MV-4-11 (cell line): ENCODE data around the gene ETFB.
A peak's percentile ranks its signal among the peaks of the same experiment; 100 is the strongest.

ENCODE experiments used
- DNase-seq: peaks from one replicate; lab custom pipeline; 2025; lab: John Stamatoyannopoulos, UW

ETFB gene

GRCh38 chr19:51351266-51351990 lies 14.8 kb downstream of the ETFB start:
- no peak for DNase-seq

GRCh38 chr19:51347209-51347928 lies 18.8 kb downstream of the ETFB start:
- no peak for DNase-seq

GRCh38 chr19:51346742-51347141 lies 19.4 kb downstream of the ETFB start:
- no peak for DNase-seq

GRCh38 chr19:51345076-51345620 lies 21.0 kb downstream of the ETFB start:
- no peak for DNase-seq

GRCh38 chr19:51342631-51343569 lies 23.3 kb downstream of the ETFB start:
- DNase-seq: no peak

- no peak for DNase-seq
Observed at GRCh38 chr19:51341976-51342580, 24.1 kb downstream of the ETFB start, which contains the start of gene VSIG10L. Gene VSIG10L (minus strand): TSS chr19:51342139. CDS start chr19:51342124, 15 bp downstream.

- no peak for DNase-seq
Observed at GRCh38 chr19:51341066-51341465, 25.1 kb downstream of the ETFB start.

GRCh38 chr19:51339687-51340656 lies 26.2 kb downstream of the ETFB start:
- peak; percentile 96 for DNase-seq

- DNase-seq: no peak
Observed at GRCh38 chr19:51339313-51339686, 26.9 kb downstream of the ETFB start.

- peak; percentile 71 for DNase-seq
Observed at GRCh38 chr19:51338563-51339312, 27.4 kb downstream of the ETFB start.

- no peak for DNase-seq
Observed at GRCh38 chr19:51337861-51338562, 28.2 kb downstream of the ETFB start.

- no peak for DNase-seq
Observed at GRCh38 chr19:51337141-51337860, 28.9 kb downstream of the ETFB start.

GRCh38 chr19:51333836-51334460 lies 32.2 kb downstream of the ETFB start:
- no peak for DNase-seq

GRCh38 chr19:51331716-51332115 lies 34.5 kb downstream of the ETFB start:
- DNase-seq: no peak

- DNase-seq: no peak
Observed at GRCh38 chr19:51331193-51331592, 35.0 kb downstream of the ETFB start.

- no peak for DNase-seq
Observed at GRCh38 chr19:51330366-51330765, 35.8 kb downstream of the ETFB start.

- DNase-seq: no peak
Observed at GRCh38 chr19:51329411-51329810, 36.8 kb downstream of the ETFB start.
